Measurements from ENCODE around the gene NEURL1. TPM values are rescaled to one million over a fixed set of nuclear protein-coding genes. Genes with fewer than 3 reads are reported as not detected.
A peak's percentile ranks its signal among the peaks of the same experiment; 100 is the strongest.

NEURL1 gene
- total RNA-seq, 1 donor from 2014 or later: 0.64 TPM

- ATAC-seq (no peak), DNase-seq (no peak)
- H3K4me3 ChIP-seq: no peak overlapping the region
- TF ChIP-seq CTCF (IDR thresholded peaks at IDR 0.05): no peak
- intact Hi-C loops (cut with DNase I): no loop called here
- peaks cover 64% of the 10 kb centered on the region for H3K4me1 ChIP-seq
- H3K27ac ChIP-seq: peak overlapping the region; percentile 45
- H3K9me3 ChIP-seq: no peaks in the 10 kb centered on the region
- peaks cover 63% of the 10 kb centered on the region for H3K36me3 ChIP-seq
- no peaks in the 10 kb centered on the region for H3K27me3 ChIP-seq
Measured at GRCh38 chr10:103448746-103449145, 44.8 kb upstream of the NEURL1 start.

DNA sequence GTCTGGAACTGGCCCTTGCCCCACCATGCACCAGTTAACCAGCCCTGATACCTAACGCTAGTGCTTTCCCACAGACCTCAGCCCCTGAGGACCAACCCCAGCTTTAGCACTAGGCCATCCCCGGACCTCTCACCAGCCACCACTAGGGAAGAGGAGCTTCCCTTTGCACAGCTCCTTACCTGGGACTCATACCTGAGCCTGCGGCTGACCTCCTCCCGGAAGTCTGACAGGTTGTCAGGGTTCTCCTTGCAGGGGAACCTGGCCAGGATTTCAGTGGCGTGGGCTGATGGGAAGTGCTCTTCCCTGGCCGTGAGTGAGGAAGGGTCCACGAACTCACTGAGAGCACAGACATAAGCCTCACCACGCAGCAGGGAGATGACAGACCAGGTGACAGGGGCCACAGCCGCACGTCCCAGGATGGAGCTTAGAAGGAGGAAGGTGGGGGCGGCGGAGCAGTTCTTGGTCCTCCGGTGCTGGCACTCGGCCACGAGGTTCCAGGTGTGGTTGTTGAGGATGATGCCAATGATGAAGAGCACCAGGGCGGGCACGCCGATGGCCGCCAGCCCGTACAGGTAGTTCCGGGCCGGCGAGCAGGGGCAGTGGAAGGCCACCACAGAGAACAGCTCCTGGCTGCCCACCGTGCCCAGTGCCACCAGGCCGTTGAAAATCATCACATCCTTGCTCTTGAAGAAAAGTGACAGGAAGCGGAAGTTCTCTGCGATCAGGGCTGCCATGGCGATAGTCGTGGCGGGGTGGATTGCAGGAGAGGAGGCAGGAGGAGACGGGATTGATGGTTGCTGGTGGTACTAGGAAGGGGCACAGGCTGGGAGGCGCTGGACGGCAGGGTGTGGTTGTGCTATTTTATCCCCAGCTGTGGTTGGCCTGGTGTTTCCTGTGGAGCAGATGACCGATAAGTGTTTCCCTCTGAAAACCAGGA is 44.0 kb upstream of the NEURL1 start:
- Histone ChIP-seq H3K27me3 (no peaks in the 10 kb centered on the region), H3K4me1 (peaks cover 64% of the 10 kb centered on the region), H3K36me3 (peaks cover 56% of the 10 kb centered on the region), H3K27ac (peak overlapping the region; percentile 90), H3K4me3 (peak overlapping the region; percentile 90), H3K9me3 (no peaks in the 10 kb centered on the region)
- TF ChIP-seq CTCF (IDR thresholded peaks at IDR 0.05): no peak
- intact Hi-C loops (cut with DNase I): no loop called here
- no peak for DNase-seq
- no peak for ATAC-seq

DNA sequence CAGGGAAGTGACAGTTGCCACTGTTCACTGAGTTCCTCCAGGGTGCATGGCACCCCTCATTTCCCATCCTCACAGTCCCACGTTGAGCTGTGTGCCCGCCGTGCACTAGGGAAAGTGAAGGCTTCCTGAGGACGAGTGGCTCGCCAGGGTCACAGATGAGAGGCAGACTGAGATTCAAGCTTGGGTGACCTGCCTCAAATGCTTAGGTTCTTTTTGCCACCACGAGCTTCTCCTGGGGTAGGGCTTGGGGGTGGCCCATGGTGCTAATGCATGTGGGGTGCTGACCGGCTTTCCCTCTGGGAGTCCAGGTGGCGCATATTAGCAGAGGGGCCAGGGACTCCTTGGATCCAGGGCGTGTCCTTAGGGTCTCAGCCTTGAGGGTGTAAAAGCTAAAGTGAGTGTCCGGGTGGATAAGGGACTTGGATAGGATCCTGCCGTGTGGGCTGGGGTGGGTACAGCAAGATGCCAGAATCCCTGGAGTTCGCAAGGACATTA is 43.3 kb upstream of the NEURL1 start:
- Histone ChIP-seq H3K36me3 (peaks cover 48% of the 10 kb centered on the region), H3K27ac (peak overlapping the region; percentile 90), H3K4me1 (peaks cover 63% of the 10 kb centered on the region), H3K9me3 (no peaks in the 10 kb centered on the region), H3K27me3 (no peaks in the 10 kb centered on the region), H3K4me3 (peak overlapping the region; percentile 90)
- no peak for DNase-seq
- ATAC-seq: no peak
- TF ChIP-seq CTCF (IDR thresholded peaks at IDR 0.05): no peak
- intact Hi-C loops (cut with DNase I): no loop called here

DNA sequence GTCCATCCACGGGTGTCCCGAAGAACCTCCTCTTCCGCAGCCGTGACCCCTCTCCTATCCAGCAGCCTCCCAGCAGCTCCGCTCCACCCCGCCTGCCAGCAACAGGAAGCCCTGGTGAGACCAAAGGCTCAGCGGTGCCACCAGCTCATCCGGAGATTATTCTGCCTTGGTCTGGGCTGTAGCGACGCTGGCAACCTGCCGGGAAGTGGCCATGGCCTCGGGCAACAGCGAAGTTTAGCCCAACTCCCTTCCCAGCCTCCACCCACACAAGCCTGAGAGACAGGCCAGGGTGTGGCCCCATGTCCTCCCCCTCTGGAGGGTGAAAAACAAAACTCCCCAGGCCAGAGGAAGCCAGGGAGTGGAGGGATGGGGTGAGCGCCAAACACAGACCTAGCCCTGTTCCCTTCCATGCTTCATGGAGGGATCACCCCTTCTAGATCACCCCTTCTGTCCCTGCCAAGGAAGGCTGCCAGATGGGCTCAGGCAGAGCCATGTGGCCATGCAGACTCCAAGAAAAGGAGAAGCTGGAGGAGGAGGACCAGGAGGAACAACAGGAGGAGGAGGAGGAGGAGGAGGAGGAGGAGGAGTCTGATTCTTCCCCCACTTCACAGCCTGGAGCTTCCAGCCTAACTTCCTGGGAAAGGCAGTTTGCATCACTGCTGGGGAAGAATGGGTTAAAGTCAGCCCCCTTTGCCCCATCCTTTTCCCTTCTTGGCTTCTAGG is 42.3 kb upstream of the NEURL1 start:
- no peak for TF ChIP-seq CTCF (IDR thresholded peaks at IDR 0.05)
- ATAC-seq (peak; percentile 70), DNase-seq (peak; percentile 82)
- Histone ChIP-seq H3K36me3 (peaks cover 44% of the 10 kb centered on the region), H3K4me3 (peak overlapping the region; percentile 90), H3K9me3 (no peaks in the 10 kb centered on the region), H3K27me3 (no peaks in the 10 kb centered on the region), H3K4me1 (peaks cover 53% of the 10 kb centered on the region), H3K27ac (peak overlapping the region; percentile 90)
- intact Hi-C loops (cut with DNase I): no loop called here

- peak; percentile 82 for DNase-seq
- H3K36me3 ChIP-seq: peaks cover 37% of the 10 kb centered on the region
- H3K4me3 ChIP-seq: peak within 1 kb of the TSS; percentile 90
- intact Hi-C loops (cut with DNase I): no loop called here
- no peaks in the 10 kb centered on the region for H3K27me3 ChIP-seq
- peak; percentile 73 for ATAC-seq
- TF ChIP-seq CTCF (IDR thresholded peaks at IDR 0.05): no peak
- peak within 1 kb of the TSS; percentile 90 for H3K27ac ChIP-seq
- no peaks in the 10 kb centered on the region for H3K9me3 ChIP-seq
- H3K4me1 ChIP-seq: peaks cover 46% of the 10 kb centered on the region
Measured at GRCh38 chr10:103451831-103452505, 41.5 kb upstream of the NEURL1 start, which contains the start of gene CALHM2. Gene CALHM2 (minus strand): TSS chr10:103452370. CDS start chr10:103449941, 2,429 bp downstream.

Measured in upper lobe of right lung (tissue), 1 donor.